ENCODE data around the gene KIF2B.
A peak's percentile ranks its signal among the peaks of the same experiment; 100 is the strongest.
"Not testable (repeated sequence)": the region's sequence is repeated elsewhere in the genome, so short reads cannot be mapped to it uniquely, and the experiment has no call there.

KIF2B gene

GRCh38 chr17:53822764-53823163, at the start of gene KIF2B:
Gene KIF2B, plus strand, starts transcription at chr17:53822927. Its CDS starts 107 bp downstream, at chr17:53823034.
- DNase-seq: no peak

DNA sequence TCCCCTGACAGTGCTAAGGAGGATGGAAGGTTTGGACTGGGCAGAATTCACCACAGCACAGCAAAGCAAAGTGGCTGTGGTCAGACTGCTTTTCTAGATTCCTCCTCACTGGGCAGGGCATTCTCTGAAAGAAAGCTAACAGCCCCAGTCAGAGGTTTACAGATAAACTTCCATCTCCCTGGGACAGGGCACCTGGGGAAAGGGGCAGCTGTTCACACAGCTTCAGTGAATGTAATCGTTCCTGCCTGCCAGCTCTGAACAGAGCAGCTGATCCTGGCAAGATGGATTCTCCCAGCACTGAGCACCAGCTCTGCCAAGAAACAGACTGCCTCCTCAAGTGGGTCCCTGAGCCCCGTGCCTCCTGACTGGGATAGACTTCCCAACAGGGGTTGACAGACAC, 42.4 kb upstream of the KIF2B start:
- DNase-seq: no peak

DNA sequence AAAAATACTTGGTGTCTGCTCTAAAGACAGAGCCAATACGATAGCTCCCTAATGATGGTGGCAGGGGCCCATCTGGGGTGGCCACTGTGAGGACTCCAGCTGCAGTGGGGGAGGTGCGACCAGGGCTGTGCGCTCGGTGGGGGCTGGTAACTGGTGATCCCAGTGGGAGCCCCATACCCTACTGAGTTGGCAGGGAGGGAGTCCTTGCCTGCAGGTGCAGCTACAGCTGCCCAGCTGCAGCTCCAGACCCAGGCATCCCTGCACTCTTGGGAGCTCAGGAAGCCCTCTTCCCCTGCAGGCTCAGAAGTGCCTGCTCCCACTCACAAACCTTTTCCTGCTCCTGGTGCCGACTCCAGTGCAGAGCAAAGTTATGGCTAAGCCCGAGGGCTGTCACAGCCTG, 31.2 kb upstream of the KIF2B start:
- no peak for DNase-seq

- no peak for DNase-seq
Observed at GRCh38 chr17:53792451-53792850, 30.3 kb upstream of the KIF2B start.

- DNase-seq: no peak
Observed at GRCh38 chr17:53792997-53793396, 29.7 kb upstream of the KIF2B start.

DNA sequence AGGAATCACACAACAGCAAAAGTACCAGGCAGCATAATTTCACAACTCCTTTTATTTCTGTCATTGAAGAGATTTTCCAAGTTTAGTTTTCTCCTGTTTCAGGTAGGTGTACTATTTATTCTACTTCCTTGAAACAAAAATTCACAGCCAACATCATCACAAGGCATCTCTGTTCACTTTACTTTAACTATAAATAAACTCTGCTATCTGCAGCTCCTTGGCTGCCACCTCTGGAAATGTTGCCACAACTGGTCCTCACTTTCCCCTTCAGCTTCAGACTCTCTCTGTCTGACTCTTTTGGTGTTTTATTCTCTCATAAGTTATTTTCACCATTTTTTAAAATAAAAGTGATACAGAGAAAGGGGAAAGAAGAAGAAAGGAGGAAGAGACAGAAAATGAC, 27.9 kb upstream of the KIF2B start:
- no peak for DNase-seq

DNA sequence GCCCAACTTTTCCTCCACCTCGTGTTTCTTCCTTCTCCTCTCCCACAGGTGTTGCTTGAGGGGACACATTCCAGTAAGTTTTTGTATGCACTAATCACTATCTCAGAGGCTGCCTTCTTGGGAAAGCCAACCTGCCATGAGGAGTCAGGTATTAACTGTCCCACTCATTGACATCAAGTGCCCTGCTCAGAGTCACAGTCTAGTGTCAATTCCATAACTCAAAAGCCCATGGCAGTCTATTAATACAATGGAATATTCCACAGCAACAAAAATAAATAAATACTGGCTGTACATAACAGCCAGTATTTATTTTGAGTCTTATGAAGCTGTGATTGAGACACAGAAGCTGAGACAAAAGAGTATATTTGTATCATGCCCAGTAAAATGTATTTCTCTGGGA, 26.1 kb upstream of the KIF2B start:
- DNase-seq: no peak

GRCh38 chr17:53797501-53797900, 25.2 kb upstream of the KIF2B start:
- DNase-seq: peak; percentile 75

DNA sequence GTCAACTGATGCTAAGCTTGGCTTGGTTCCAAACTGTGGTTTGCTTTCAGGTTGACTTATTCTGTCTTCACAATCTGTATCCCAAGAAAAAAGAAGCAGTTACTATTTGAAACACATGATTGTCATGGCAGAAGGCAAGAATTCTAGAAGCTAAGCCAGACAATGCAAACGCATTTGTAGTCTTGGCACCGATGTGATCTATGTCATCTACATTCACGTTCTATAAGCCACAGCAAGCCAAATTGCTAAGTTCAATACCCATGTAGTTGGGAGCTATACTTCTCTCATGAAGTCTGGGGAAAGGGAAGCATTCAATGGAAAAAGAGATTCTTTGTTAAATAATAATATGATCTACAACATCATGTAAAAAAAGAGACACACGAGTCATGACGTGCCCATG, 18.3 kb upstream of the KIF2B start:
- no peak for DNase-seq

DNA sequence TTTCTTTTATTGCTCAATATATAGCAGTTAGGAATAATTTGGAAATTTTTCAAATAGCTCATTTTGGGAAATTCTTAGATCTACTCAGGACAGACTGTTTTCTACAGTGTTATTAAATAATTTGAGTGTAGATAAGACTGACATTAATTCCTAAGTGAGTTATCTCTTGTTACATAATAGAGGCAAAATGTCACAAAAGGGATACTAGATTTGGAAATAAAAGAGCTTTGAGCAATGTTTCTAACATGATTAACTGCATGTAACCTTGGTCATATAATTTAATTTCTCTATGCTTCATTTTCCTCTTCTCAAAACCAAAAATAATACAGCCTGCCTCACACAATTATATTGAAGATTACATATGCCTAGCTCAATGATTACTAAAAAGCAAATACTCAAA, 16.3 kb upstream of the KIF2B start:
- DNase-seq: no peak

DNA sequence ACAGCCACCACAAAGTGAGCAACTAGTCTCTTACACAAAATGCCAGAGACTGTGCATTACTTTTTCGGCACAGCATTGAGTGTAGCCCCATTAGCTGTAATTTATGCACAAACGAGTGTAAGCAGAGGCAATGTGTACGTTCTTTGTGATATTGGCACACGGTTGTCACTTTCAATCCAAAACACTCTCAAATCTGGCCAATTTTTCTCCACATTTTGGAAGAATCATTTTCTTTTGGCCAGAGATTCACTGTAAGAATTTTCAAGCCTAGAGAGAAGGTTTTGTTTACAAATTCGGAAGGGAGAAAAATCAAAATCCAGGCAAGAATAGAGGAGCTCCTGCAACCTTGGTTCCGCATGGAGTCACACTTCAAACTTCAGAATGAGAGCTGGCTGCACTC, 15.4 kb upstream of the KIF2B start:
- DNase-seq: no peak

DNA sequence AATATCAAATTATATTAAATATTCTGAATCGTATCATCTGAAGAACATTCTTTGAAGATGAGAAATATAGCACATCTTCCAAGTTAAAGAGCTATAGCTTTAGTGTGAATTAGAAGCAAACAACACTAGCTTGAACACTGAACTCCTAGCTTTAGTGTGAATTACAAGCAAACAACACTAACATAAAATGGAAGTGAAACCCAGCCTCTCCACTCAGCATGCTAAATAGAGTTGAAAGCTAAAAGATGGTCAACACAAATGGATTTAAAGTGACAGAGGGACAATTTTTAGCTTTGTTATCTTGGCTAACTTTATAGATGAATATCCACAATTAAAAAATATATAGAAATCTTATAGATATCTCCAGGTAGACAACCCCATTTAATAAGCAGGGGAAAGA, 4.5 kb upstream of the KIF2B start:
- DNase-seq: no peak

- no peak for DNase-seq
Observed at GRCh38 chr17:53818929-53819328, 3.8 kb upstream of the KIF2B start.

DNA sequence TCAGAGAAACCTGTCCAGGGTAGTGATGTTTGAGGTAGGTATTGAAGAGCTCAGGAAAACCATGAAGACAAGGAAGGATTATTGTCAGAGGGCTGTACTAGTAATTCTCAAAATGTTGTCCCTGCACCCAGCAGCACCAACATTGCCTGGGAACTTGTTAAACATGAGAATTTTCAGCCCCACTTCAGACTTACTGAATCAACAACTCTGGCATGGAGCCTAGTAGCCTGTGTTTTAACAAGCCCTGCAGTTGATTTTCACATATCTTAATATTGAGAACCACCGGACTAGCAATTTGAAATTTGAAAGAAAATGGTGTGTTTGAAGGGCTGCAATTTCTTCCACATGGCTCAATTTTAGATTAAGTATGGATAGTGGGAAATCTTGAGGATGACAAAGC, 2.8 kb upstream of the KIF2B start:
- DNase-seq: no peak

DNA sequence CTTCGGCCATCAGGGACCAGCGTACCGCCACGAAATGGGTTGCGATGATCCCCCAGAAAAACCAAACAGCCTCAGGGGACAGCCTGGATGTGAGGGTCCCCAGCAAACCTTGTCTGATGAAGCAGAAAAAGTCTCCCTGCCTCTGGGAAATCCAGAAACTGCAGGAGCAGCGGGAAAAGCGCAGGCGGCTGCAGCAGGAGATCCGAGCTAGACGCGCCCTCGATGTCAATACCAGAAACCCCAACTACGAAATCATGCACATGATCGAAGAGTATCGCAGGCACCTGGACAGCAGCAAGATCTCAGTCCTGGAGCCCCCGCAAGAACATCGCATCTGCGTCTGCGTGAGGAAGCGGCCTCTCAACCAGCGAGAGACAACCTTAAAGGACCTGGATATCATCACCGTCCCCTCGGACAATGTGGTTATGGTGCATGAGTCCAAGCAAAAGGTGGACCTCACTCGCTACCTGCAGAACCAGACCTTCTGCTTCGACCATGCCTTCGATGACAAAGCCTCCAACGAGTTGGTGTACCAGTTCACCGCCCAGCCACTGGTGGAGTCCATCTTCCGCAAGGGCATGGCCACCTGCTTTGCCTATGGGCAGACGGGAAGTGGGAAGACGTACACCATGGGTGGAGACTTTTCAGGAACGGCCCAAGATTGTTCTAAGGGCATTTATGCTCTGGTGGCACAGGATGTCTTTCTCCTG, 769 bp downstream of the KIF2B start:
- no peak for DNase-seq

DNA sequence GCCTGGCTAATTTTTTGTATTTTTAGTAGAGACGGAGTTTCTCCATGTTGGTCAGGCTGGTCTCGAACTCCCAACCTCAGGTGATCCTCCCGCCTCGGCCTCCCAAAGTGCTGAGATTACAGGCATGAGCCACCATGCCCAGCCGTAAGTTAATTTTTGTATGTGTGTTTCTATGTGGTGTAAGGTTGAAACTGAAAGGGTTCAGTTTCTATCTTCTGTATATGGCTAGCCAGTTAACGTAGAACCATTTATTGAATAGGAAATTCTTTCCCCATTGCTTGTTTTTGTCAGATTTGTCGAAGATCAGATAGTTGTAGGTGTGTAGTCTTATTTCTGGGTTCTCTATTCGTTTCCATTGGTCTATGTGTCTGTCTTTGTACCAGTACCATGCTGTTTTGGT, 12.0 kb downstream of the KIF2B start:
- not testable (repeated sequence) for DNase-seq

DNA sequence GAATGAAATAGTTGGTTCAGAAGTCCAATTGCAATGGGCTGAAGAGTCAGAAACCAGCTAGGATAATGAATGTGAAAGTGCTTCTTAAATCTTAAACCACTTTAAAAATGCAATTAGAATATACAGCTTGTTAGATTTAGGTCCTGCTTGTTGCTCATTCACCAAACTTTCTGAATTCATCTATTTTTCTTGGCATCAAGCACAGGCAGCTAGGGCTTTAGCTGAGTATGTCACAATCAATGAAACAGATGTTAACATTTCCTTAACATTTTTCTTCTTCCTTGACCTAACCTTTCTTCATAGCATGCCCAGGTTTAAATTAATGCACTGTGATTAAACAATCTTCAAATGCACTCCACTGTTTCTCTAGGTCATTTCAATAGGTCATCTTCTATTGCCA, 14.4 kb downstream of the KIF2B start:
- DNase-seq: no peak

DNA sequence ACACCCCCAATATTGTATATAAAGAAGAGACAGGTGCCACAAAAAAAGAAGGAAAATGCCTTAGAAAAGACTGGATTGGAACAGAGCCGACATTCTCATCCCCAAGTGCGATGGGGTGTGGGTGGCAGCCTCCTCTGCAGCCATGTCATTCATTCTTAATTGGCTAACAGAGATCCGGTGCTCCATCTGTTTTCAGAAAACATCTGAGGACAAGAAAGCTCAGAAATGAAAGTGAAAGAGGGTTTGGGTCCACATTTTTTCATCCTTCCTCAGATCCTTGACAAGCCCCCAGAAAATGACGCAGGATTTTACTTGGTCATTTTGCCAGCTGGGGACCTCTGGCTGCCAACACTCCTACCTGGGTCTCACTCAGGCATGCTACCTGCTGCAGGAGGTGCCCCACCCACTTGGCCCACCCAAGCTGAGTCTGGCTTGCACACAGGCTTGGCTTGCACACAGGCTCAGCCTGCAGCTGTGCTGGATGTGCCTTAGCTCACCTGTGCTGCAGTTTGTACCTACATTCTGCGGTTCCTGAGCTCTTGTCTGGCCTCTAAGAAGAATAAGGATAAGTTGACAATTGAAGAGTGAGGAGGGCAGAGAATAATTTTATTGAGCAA, 21.9 kb downstream of the KIF2B start:
- no peak for DNase-seq

- not testable (repeated sequence) for DNase-seq
Observed at GRCh38 chr17:53871128-53871527, 48.4 kb downstream of the KIF2B start.

Measured in eye (tissue), 1 donor.